GM18870 (cell line): ENCODE data around the gene AKR1C8.
"Not testable (repeated sequence)": the region's sequence is repeated elsewhere in the genome, so short reads cannot be mapped to it uniquely, and the experiment has no call there.

Experiments used
- ATAC-seq: cut with Tn5 transposase; IDR thresholded peaks from one replicate; pipeline ENCODE4 v1.9.1; 2021; ENCODE audit warnings: moderate library complexity; ENCODE audit not compliant: unreplicated experiment

Gene AKR1C8

DNA sequence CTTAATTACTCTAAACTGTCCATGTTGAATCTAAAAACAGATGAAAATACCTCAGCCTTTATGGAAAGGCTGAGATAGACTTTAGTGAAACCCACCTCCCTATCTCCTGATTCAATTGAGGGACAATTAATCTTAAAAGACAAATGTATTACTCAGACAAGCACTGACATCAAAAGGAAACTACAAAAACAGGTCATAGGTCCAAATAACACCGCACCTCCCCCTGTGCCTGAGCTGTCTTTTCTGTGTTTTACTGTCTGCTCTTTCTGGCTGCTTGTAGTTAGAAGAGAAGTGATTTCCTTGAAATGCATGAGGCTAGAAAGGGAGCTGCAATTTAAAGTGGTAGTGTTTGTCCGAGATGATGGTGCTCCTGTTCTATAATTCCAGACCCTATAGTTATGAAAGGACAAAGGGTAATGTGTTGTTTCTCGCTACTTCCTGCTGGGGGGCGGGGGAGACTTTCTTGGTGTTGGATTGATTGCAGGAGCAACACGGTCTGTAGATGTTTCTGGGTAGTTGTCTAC is 16.0 kb downstream of the AKR1C8 start:
- no peak for ATAC-seq

DNA sequence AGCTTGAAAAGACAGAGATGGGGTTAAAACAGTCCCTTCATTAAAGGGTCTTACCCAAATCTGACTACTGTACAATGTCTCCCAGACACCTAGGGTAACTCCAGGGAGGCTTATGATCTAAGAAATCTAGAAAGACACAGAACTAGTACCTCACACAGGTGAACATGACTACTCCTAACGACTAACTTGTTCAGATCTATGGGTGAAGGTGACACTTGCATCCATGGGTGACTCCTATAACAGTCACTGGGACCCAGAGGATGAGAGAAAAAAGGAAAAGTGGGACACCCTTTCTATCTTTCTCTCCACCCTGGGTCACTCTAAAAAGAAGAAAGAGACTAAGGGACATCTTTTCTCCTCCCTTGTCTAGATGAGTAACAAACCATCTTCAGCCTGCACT is 19.2 kb downstream of the AKR1C8 start:
- ATAC-seq = no peak

DNA sequence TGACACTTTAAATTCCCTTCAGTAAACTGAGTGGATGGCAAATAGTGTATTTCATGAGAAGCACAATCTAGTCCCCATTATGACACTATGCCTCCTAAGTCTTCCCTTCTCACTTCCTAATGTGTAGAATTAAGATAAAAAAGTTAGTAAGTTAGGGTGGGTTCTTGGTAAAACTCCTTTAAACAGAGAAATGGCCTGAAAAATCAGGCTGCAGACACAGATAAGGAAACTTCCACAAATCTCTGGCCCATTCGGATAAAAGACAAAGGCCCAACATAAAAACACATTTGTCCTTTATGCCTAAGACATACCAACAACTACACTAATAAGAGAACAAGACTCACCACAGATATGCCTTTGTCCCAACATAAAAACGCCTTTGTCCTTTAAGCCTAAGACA is 21.5 kb downstream of the AKR1C8 start:
- no peak for ATAC-seq

- no peak for ATAC-seq
Observed at GRCh38 chr10:5159126-5159525, 25.8 kb downstream of the AKR1C8 start.

DNA sequence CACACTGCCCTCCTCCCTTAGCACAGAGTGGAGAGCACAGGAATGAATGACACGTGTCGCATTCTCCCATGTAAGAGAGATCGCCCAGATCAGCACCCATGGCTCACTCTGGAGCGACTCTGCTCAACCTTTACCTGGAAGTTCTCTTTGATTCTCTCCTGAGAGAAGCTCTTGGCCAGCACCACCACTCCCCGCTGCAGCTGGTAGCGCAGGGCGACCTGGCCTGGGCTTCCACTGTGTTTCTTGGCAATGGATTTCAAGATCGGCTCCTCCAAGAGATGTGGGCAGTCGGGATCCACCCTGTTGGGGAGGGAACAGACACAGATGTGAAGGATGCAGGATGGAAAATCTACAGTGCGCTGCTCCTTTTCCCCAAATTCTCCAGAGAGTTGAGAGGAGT is 27.4 kb downstream of the AKR1C8 start:
- ATAC-seq = no peak

DNA sequence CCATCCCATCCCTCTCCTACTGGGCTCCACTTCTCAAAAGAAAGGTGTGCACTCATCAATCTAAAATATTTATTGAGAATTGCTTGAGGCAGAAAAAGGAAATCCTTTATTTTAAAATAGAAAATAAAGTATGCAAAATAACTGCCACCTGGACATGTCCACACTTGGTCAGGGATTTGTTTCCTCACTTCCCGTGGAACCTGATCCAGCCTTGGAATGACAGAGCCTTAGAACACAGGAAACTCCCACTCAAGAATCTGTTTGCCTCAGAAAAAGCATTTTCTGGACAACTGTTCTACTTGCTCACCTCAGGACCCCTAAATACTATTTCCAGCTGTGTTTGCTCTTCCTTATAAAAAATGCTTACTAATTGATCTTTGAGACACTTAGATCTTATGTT is 29.0 kb downstream of the AKR1C8 start:
- no peak for ATAC-seq

- ATAC-seq = no peak
Observed at GRCh38 chr10:5151076-5151475, 33.9 kb downstream of the AKR1C8 start.

DNA sequence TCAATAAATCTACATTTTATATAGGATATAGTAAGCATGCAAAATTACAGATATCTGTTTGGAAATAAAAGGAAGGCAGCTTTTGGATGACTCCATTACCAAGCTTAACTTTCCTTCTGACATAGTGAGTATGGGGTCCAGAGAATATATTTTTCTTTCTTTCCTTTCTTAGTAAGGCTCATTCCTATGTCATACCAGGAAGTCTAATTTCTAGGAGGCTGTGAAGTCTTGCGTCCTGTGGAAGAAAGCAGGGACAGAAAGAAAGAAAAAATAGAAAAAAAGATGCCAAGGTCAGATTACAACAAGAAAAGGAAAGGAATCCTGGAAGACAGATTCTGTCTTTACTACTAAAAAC is 36.3 kb downstream of the AKR1C8 start:
- no peak for ATAC-seq

DNA sequence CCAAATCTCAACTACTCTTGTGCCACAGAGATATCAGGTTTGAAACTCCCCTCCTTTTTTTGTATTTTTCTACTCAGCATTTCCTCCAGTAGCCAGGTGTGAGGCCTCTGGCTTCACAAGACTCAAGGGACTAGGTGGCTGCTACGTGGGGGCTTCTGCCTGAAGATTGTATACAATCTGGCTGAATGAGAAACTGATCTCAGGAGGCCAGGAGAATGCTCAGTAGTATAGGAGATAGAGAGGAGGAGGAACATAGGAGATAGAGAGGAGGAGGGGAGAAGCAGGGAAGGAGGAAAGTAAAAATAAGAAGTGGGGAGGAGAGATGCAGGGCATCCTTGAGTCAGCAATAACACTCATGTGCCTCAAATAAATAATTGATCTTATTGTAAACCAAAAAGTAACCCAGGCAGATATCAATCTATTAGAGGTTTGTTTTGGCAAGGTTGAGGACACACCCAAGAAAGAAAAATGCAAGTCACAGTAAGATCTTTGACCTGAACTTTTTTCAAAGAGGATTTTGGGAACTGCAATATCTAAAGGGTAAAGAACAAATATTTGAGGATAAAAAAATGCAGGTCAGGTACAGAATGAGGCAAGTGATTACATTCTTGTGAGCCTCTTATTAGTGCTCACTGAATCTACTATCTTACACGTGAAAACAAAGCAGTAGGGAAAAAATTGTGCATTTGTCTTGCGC is 36.8 kb downstream of the AKR1C8 start:
- ATAC-seq = no peak

- no peak for ATAC-seq
Observed at GRCh38 chr10:5147255-5147980, 37.5 kb downstream of the AKR1C8 start.

DNA sequence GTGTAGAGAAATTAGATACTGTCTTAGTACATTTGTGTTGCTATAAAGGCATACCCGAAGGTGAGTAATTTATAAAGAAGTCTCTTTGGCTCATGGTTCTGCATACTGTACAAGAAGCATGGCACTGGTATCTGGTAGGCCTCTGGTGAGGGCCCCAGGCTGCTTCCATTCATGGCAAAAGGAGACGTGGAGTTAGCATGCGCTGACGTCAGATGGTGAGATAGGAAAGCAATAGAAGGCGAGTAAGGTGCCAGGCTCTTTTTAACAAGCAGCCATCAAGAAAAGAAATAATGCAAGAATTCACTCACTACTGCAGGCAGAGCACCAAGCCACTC is 38.1 kb downstream of the AKR1C8 start:
- ATAC-seq = no peak

- no peak for ATAC-seq
Observed at GRCh38 chr10:5143137-5143536, 41.8 kb downstream of the AKR1C8 start.

DNA sequence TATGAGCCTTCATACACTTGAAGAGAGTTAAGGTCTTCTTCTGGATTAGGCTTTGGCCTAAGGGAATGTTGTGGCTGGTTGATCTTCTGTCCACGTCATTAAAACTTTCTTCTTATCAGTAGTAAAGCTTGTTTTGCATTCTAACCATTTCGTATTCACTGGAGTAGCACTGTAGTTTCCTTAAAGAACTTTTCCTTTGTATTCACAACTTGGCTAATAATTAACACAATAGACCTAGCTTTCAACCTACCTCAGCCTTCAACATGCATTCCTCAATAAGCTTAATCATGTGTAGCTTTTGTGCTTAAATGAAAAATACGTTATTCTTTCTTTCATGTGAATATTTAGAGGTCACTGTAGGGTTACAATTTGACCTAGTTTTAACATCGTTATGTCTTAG is 42.8 kb downstream of the AKR1C8 start:
- ATAC-seq = no peak

DNA sequence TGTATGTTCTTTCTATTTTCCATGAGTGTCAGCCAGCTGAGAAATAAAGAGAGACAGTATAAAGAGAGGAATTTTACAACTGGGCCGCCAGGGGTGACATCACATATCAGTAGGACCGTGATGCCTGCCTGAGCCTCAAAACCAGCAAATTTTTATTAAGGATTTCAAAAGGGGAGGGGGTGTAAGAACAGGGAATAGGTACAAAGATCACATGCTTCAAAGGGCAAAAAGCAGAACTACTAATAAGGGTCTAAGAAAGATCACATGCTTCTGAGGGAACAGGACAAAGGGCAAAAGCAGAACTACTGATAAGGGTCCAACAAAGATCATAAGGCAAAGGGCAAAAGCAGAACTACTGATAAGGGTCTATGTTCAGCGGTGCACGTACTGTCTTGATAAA is 47.3 kb downstream of the AKR1C8 start:
- not testable (repeated sequence) for ATAC-seq

DNA sequence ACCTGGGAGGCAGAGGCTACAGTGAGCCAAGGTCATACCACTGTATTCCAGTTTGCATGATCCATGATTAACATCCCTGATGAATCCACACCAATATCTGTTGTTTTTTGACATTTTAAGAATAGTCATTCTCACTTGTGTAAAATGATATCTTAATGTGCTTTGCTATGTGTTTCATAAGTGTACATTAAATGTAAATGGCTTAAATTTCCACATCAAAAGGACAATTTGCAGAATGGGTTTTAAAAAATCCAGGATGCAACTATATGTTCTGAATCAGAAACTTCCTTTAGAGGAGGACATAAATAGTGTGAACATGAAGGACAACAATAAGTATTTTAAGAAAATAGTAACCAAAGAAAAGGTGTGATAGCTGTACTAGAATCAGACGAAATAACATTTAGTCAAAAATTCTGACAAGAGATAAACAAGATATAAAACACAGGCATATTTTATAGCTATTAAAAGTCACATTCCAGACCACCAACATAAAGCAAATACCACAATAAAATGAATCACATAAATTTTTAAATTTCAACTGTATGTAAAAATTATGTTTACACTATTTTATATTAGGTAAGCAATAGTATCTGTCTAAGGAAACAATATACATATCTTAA is 48.4 kb downstream of the AKR1C8 start:
- ATAC-seq = no peak

DNA sequence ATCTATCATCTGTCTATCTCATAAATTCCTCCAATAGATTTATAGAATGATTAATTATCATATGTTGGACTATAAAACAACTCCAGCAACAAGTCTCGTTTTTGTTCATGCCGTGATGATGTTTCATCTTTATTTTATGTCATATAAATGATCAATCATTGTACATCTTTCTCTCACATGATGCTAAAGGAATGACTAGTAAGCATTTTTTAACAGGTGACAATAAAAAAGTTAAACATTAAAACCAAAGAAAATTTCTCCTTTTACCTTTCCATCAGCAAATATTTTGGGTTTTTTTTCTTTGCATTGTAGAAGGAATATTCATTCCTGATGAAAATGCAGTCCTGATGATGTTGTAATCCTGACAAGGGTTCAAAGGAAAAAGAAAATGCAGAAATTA is 49.4 kb downstream of the AKR1C8 start:
- no peak for ATAC-seq

DNA sequence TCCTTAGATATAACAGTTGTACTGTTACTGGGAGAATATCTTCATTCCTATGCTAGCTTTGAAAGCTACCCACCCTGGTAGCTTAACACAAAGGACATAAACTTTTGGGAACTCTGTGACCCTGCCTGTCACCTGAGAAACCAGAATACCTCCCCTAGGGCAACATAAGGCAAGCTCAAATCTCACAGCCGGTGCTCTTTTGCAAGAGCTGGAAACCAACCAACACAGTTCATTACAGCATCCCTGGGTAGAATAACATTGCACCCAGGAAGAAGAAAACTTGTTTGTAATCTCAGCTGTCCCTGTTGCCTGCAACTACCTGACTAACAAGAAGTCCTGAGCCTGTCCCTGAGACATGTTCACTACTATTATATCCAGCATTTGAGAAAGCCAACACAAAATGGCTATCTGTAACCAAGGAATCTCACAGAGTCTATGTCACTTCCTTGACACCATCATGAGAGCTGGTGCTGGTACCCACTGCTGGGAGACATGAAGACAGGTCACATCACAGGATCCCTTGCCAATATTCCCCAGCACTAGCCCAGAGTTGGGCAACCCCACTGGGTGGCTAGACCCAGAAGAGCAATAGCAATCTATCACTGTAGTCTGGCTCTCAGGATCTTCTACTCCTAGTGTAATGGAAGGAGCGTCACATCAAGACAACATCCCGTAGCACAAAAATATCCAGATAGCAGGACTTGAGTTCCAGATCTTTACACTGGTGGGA is 59.5 kb downstream of the AKR1C8 start:
- no peak for ATAC-seq

- ATAC-seq = no peak
Observed at GRCh38 chr10:5123886-5124285, 61.1 kb downstream of the AKR1C8 start.

DNA sequence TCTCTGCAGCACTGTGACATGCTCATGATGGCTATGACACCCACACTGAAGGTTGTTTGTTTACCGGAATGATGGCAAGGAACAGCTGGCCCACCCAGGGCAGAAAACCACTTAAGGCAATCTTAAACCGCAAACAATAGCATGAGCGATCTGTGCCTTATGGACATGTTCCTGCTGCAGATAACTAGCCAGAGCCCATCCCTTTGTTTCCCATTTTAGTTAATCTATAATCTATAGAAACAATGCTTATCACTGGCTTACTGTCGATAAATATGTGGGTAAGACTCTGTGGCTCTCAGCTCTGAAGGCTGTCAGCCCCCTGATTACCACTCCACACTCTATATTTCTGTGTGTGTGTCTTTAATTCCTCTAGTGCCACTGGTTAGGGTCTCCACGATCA is 65.0 kb downstream of the AKR1C8 start:
- not testable (repeated sequence) for ATAC-seq

DNA sequence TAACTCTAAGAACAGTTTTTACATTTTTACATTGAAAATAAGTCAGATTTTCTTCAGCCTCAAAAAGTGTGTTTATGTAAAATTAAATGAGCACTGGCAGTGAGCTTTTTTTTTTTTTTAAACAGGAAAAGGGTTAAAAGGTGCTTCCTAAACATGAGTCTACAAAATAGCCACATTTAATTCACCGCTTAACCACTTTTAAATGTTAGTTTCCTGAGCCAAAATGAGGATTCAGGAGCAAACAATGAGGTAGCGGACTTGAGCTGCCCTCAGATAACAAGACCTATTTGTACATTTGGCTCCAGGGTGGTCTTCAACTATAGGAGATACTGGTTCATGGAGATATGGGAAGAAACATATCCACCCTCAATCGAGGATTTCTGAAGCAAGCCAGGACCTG is 67.9 kb downstream of the AKR1C8 start:
- ATAC-seq = no peak

DNA sequence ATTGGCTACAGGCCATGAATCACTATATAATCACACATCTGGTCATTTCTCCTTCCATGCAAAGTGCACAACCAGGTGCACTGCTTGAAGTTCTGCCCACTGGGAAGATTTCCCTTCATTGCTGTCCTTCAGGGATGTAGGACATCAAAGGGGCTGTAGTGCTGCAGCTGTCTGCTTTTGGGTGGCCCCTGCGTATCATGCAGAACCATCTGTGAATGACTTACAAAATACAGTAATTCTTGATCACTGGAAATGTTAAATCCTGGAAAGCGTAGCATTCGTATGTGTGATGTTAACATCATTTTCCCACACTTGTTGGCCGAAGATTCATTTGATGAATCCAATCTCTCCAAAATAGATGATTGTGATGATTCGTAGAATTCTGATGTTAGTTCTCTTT is 68.3 kb downstream of the AKR1C8 start:
- ATAC-seq = no peak

GRCh38 chr10:5109861-5110260 is 75.1 kb downstream of the AKR1C8 start:
- ATAC-seq = not testable (repeated sequence)
